GM18909 (cell line): ENCODE data around the gene GTSE1.
"Not testable (repeated sequence)": the region's sequence is repeated elsewhere in the genome, so short reads cannot be mapped to it uniquely, and the experiment has no call there.

Experiments
- ATAC-seq: cut with Tn5 transposase; IDR thresholded peaks from one replicate; pipeline ENCODE4 v1.9.1; 2021; ENCODE audit warnings: mild to moderate bottlenecking; ENCODE audit not compliant: unreplicated experiment, poor library complexity

Gene GTSE1

DNA sequence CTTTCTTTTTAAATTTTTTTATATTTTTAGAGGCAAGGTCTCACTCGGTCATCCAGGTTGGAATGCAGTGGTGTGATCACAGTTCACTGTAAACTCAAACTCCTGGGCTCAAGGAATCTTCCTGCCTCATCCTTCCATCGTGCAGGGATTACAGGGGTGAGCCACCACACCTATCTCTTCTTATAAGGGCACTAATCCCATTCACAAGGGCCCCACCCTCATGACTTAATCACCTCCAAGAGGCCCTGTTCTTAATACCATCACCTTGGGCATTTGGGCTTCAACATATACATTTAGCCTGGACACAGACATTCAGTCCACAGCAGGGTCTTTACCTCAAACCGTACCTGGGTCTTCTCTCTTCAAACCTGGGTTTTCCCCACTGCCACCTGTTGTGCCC lies 4.5 kb upstream of the GTSE1 start:
- ATAC-seq: no peak

DNA sequence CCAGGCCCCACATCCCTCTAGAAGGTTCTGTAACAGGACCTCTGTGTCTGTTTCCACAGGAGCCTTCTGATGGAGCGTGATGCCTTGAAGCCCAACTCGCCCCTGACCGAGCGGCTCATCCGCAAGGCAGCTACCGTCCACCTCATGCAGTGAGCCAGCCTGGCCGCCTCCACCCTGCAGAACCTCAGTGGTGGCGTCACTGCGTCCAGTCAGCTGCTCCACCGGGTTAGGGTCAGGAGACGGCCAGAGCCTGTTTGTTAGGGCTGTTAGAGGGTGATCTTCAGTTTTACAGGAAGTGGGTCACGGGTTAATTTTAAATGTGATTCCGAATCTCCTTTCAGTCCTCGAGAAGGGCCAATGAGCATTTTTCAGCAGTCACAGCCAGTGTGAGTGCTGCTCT lies 3.9 kb upstream of the GTSE1 start:
- no peak for ATAC-seq

DNA sequence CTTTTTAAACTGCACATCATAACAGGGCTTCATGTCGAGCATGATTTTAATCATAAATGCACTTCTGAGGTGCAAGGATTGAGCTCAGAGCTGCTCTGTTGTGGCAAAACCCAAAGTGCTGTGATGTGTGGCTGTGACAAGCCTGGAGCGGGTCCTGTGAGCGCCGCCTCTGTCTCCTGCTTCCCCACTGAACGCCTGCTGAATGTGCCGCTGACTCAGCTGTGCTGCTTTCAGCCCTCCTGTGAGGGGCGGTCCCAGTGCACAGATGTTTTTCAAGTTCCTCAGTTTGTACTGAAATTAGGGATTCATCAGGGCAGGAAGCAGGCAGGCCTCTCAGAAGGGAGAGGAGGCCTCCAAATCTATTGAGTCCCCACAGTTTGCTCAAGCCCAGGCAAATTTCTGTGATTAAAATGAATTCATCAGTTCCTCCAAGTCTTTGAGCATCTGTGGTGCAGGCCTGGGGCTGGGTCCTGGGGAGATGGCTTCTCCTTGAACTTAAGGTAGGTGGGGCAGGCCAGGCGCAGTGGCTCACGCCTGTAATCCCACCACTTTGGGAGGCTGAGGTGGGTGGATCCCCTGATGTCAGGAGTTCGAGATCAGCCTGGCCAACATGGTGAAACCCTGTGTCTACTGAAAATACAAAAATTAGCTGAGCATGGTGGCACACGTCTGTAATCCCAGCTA lies 3.0 kb upstream of the GTSE1 start:
- ATAC-seq: no peak

DNA sequence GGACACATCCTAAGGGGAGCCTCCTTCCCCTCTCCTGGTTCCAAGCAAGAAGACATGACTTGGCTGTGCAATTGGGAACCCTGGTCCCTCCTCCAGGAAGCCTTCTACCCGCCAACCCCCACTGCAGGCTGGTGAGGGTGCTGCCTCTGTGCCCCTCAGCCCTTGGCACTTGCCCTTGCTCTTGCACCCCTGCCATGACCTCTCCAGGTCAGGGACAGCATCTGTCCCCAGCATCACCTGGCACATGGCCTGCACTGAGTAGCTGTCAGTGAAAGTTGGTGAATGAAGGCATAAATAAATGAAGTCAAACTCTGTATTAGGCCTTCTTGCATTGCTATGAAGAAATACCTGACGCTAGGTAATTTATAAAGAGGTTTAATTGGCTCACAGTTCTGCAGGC lies 1.9 kb upstream of the GTSE1 start:
- ATAC-seq: no peak

DNA sequence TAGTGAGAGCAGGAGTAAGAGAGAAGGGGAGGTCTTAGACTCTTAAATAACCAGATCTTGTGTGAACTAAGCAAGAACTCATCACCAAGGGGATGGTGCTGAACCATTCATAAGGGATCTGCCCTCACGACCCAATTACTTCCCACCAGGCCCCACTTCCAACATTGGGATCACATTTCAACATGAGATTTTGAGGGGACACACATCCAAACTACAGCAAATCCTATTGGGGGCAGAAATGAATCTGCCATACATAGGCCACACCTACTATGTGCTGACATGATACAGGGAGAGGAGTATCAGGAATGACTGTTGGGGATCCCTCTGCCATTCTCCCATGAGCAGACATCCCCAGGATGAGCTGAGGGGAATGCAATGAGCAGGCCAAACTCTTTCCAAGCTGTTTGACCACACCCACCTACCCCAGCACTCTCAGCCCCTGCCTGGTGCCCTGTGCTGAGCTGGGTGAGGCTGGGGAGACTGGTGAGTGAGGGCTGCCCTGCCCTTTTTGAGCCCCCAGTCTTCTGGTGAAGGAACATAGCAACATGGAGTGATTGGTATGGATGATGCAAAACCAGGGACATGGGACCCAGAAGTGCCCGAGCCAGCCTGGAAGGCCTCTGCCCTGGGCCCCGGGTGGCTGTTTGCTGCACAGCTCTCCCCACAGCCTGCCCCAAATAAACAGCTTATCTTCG lies 1.2 kb upstream of the GTSE1 start:
- ATAC-seq: no peak

DNA sequence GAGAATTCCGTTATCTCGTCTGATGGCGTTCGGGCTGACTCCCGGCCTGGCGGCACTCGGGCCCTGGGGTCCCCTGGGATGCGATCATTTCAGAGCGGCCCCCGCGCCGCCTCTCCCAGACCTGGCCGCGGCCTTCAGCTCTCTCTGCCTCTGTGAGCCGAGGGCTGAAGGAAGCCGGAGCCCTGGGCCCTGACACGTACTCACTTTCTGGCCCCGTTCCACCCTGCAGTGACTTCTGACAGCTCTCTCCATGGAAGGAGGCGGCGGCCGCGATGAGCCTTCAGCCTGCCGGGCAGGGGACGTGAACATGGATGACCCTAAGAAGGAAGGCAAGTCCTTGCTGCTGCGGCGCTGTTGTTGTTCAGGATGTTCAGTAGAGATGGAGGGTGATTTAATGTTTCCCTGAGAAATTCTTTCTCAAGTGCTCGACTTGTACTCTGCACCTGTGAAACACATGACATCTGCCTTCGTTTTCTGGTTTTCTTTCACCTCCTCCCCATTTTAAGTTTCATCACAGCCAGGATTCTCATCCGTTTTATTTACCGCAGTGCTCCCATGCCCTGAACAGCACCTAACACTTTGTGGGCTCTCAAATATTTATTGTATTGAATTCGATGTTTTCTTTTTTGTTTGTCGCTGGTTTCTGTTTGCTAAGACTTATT lies 612 bp downstream of the GTSE1 start:
- peak; percentile 11 for ATAC-seq

DNA sequence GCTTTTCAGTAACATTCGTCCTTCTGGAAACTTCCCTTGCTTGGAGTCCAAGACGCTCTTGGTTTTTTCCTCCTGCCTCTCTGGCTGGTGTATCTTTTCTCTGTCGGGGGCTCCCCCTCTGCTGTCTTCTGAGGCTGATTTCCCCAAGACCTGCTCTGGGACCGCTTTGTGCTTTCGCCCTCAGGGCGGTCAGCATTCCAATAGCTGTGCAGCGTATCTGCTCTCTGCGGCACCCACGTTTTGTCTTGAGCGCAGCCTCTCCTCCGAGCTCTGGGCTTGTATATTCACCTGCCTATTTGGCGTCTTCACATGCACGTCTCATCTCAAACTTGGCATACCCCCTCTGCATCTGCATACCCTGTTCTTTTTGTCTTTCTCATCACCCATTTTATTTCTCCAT lies 2.4 kb downstream of the GTSE1 start:
- no peak for ATAC-seq

DNA sequence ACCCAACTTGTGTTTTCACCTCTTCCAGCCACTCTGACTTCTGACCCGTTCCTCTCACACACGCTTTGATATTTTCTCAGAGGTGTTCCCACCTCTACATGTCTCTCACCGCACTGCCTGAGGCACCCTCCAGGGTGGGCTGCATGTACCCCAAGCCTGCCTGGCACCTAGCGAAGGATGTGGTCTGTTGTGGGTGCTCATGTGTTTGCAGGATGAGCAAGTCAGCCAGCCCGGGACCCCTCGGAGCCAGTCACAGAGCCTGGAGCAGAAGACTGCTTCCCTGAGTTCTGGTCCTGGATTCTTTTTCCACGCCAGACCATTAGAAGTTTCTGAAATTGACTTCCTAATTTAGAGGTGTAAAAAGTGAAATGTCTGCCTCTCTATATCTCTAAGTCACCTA lies 3.8 kb downstream of the GTSE1 start:
- ATAC-seq: no peak

DNA sequence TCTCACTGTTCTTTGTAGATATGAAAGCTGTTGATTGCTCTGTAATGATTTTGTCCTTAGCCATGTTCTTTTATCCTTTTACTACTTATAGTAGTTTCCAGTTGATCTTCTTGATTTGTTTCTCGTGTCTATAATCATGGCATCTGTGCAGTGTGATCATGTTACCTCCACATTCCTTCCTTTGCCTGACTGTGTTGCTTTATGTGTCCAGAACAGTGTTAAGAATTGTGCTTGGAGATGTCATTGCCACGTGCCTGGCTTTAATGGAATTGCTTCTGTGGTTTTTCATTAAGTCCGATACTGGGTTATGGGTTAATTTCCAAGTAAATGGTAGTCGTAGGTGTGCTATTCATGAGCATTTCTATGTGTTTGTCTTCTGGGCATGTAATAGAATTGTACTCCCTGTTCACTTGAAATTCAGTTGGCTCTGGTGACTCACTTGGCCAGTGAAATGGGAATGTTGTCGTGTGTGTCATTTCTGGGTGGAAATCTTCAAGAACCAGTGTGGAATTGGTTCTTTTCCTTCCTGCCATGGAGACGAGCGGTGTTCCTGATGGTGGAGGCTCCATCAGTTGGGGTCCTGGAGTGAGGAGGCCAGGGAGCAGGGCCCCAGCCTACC lies 6.8 kb downstream of the GTSE1 start:
- no peak for ATAC-seq

DNA sequence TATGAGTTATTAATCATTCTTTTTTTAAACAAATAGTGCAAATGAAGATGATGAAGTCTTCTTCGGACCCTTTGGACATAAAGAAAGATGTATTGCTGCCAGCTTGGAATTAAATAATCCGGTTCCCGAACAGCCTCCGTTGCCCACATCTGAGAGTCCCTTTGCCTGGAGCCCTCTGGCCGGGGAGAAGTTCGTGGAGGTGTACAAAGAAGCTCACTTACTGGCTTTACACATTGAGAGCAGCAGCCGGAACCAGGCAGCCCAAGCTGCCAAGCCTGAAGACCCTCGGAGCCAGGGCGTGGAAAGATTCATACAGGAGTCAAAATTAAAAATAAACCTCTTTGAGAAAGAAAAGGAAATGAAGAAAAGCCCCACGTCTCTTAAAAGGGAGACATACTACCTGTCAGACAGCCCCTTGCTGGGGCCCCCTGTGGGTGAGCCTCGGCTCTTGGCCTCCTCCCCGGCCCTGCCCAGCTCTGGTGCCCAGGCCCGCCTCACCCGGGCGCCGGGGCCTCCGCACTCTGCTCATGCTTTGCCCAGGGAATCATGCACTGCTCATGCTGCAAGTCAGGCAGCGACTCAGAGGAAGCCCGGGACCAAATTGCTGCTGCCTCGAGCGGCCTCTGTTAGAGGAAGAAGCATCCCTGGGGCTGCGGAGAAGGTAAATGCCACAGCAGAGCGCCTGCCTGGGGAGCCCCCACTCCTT lies 11.8 kb downstream of the GTSE1 start:
- ATAC-seq: no peak

DNA sequence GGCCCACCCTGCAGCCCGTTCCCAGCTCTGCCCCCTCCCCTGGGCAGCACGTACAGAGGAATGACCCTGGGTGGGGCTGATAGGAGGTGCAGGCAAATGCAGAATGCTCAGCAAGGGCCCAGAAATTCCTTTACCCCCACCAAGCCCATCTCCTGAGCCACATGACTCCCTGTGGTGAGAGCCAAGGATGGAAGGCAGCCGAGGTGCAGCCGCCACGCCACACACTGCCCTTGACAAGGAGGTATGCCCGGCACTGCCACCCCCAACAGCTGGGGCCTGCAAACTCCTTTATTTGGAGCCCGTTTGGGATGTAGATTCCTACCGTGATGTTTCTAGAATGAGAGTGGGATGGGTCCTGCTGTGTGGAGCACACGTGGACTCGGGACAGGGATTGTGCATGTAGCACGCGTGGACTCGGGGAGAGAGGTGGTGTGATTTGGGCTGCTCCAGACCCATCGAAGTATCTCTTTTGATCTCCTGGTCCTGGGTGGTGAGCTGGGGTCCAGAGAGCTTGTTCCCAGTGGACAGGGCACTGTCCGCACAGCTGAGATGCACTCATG lies 12.9 kb downstream of the GTSE1 start:
- no peak for ATAC-seq

DNA sequence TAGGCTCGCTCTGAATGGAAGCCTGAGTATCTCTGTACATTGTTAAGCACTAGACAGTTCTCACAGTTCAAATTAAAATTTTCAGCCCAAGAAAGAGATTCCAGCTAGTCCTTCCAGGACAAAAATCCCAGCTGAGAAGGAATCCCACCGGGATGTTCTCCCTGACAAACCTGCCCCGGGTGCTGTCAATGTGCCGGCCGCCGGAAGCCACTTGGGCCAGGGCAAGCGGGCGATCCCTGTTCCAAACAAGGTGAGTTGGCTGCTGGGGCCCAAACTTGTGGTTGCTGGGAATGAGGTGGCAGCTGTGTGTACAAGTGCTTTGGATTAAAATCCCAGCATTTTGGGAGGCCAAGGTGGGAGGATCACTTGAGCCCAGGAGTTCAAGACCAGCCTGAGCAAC lies 15.4 kb downstream of the GTSE1 start:
- no peak for ATAC-seq

DNA sequence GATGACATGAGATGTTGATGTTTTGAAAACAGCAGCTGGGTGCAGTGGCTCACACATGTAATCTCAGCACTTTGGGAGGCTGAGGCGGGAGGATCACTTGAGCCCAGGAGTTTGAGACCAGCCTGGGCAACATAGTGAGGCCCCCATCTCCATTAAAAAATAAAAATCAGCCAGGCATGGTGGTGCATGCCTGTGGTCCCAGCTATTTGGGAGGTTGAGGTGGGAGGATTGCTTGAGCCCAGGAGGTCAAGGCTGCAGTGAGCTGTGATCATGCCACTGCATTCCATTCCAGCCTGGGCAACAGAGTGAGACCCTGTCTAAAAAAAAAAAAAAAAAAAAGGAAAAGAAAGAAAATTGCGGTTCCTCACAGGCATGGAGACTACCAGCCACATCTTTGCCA lies 16.2 kb downstream of the GTSE1 start:
- not testable (repeated sequence) for ATAC-seq

DNA sequence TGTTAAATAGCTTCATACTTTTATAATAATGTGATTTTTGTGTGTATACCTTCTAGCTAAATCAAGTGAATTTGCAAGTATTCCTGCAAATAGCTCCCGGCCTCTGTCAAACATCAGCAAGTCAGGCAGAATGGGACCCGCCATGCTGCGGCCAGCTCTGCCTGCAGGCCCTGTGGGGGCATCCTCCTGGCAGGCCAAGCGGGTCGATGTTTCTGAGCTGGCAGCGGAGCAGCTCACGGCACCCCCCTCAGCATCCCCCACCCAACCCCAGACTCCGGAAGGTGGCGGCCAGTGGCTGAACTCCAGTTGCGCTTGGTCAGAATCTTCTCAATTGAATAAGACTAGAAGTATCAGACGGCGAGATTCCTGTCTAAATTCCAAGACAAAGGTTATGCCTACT lies 19.3 kb downstream of the GTSE1 start:
- ATAC-seq: no peak

DNA sequence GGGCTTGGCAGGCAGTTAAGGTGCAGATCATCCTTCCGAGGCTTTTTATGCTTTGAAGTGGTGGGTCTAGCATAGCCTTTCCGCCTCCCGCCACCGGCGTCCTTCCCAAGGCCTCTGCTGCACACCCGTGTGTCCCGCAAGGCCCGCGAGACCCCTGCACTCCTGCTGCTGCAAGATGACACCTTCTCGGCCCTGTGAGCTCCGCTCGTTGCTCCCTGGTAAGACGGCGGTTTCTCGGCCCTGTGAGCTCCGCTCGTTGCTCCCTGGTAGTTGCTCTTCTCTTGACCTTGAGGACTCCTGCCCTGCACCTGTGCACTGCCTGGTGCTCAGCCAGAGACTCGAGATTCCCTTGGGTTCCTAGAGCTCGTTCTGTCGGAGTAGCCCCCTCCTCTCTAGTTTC lies 21.0 kb downstream of the GTSE1 start:
- ATAC-seq: no peak

DNA sequence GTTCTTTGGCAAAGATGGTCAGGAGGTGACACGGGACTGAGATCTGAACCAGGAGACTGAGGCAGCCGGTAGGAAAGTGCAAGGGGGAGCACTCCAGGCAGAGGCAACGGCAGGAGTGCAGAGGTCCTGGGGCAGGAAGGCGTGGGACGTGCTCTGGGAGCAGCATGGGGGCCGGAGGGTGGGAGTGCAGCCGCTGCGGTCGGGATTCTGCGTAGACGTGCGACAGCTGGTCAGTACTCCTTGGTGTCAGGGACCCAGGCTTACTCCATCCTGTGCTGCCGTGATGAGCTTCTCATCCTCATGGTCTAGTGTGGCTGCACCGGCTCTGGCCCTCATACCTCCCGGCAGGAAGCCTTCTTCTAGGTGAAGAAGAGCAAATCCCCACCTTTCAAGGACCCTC lies 21.9 kb downstream of the GTSE1 start:
- ATAC-seq: no peak

DNA sequence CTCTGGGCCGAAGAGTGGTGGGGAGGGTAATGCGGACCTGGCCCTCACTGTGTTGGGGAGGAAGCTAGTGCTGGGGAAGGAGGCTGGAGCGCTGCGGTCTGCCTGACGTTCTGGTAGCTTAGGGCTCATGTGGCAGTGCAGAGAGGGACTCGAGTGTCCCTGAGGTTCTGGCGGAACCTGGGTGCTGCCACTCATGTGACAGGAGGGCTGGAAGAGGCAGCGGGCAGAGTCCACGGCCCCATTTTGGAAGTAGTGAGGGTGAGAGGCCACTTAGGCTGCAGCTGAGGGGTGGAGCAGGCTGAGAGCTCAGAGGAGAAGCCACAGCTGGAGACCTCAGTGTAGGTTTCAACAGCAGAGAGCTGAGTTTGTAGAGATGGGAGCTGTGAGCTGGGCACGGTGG lies 22.6 kb downstream of the GTSE1 start:
- ATAC-seq: no peak

DNA sequence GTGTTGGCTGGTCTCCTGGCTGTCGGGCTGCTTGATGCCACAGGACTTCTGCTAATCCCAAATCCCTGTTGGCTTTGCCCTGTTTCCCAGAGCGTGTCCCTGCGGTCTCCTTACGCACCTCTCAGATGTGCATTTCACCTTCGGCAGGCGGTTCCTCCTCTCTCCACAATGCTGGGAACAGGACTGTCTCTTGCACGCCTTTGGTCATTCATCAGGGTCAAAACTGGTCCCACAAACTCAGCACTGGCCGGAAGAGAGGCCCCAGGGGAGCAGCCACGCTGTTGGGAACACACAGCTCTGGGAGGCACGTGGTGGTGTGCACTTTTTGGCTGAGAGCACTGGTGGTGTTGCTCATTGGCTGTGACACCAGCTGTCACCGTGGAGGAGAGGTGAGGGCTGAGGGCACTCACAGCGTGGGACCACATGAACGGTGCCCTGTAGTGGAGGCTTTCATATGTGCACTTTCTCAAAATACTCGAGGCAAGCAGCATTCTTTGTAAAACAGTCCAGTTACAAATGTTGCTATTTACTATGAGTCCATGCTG lies 23.6 kb downstream of the GTSE1 start:
- no peak for ATAC-seq

DNA sequence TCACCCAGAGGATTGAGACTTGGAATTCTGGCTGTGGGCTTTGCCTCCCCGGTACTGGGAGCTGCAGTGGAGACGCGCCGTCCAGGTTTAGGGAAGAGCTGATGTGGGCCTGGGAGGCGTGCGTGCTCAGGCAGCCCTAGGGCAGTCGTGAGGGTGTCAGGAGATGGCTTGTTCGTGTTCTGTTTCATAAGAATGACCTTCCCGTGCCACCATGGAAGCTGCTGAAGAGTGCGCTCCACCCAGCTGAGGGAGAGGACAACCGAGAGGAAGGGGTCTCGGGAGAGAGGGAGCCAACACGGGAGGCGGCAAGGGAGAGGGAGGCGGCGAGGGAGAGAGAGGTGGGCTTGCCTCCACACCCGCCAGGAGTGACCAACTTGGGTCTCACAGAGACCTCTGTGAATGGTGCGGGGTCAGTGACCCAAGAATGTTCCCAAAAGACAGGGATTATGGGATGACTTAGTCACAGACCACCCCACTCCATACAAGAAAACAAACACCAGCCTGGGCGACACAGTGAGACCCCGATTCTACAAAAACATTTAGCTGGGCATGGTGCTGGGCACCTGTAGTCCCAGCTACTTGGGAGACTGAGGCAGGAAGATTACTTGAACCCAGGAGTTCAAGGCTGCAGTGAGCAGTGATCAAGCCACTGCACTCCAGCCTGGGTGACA lies 24.2 kb downstream of the GTSE1 start:
- no peak for ATAC-seq

DNA sequence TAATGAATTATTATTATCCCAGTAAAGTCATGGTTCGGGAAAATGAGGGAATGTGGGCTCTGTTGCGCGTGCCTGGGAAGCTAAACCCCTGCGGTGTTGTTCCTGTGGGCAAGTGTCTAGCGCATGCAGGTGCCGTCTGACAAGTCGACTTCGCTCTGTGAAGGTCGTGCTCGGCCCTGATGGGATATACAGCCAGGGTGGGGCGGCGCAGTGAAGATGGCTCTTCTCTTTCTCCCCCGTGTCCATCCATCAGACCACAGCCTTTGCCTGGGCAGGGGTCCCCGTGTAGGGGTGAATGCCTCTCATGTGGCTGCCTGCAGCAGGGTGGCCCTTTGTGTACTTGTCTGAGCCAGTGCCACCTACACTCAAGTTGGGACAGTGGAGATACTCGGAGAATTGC lies 26.0 kb downstream of the GTSE1 start:
- no peak for ATAC-seq
